Mammary epithelial cell (primary cell): ENCODE measurements around the gene CLNK.

Source experiments
- CTCF ChIP-seq, 2 donors: IDR thresholded peaks in 1 of 2; conservative IDR thresholded peaks in 1 of 2; 2 replicates each; pipeline ENCODE4 v1.5.1; 2011 to 2012; ENCODE audit warnings: inconsistent platforms in 2 of 2, low read length in 2 of 2, mild to moderate bottlenecking in 2 of 2, control low read depth in 1 of 2, low read depth in 1 of 2; ENCODE audit not compliant: insufficient read depth in 1 of 2; ENCODE audit errors: extremely low read depth in 1 of 2
- EZH2 ChIP-seq: IDR thresholded peaks from 2 replicates; pipeline ENCODE4 v1.6.1; 2012; ENCODE audit warnings: low read length, inconsistent platforms, borderline replicate concordance

GRCh38 chr4:10579648-10580047 lies 104.9 kb downstream of the CLNK start:
- TF ChIP-seq CTCF (conservative IDR thresholded peaks at IDR 0.05 in 1 of 2, IDR thresholded peaks at IDR 0.05 in 1 of 2; ENCODE audit: extremely low read depth in 1 of 2, insufficient read depth in 1 of 2, low read depth in 1 of 2, low read length in 2 of 2) (no peak), EZH2 (no peak)
